MM.1S (cell line): ENCODE measurements around the gene DAP.

Experiments used
- DNase-seq: peaks from one replicate; pipeline ENCODE4 v3.0.0-alpha.2; 2015
- H2AFZ ChIP-seq: fragments of 300-600 bp; sonication (generic); 2 replicates; pipeline ENCODE4 v1.6.0; 2016; ENCODE audit warnings: antibody characterized with exemption, low read length
- H3F3A ChIP-seq: fragments of 300-600 bp; sonication (generic); 2 replicates; pipeline ENCODE4 v1.6.1; 2016; ENCODE audit warnings: mild to moderate bottlenecking, antibody characterized with exemption, low read length, moderate library complexity, mixed read lengths; ENCODE audit not compliant: insufficient read depth
- H3K27ac ChIP-seq: fragments of 300-600 bp; sonication (generic); 2 replicates; pipeline ENCODE4 v1.5.1; 2016; ENCODE audit warnings: mild to moderate bottlenecking, low read length
- H3K27me3 ChIP-seq: fragments of 300-600 bp; sonication (generic); replicated peaks from 2 replicates; pipeline ENCODE4 v1.6.0; 2016; ENCODE audit warnings: low read length; ENCODE audit not compliant: insufficient read depth
- H3K36me3 ChIP-seq: fragments of 300-600 bp; sonication (generic); replicated peaks from 2 replicates; pipeline ENCODE4 v1.6.1; 2016; ENCODE audit warnings: mild to moderate bottlenecking, low read length, mixed read lengths; ENCODE audit not compliant: insufficient read depth
- H3K4me1 ChIP-seq: fragments of 300-600 bp; sonication (generic); 2 replicates; pipeline ENCODE4 v1.6.1; 2016; ENCODE audit warnings: low read length, mixed read lengths
- H3K4me2 ChIP-seq: fragments of 300-600 bp; sonication (generic); 2 replicates; pipeline ENCODE4 v1.6.0; 2016; ENCODE audit warnings: low read depth, low read length
- H3K4me3 ChIP-seq: fragments of 300-600 bp; sonication (generic); 2 replicates; pipeline ENCODE4 v1.5.1; 2016; ENCODE audit warnings: low read length, mixed read lengths
- H3K79me2 ChIP-seq: fragments of 300-600 bp; sonication (generic); 2 replicates; pipeline ENCODE4 v1.6.1; 2016; ENCODE audit warnings: mixed run types, low read length, mixed read lengths
- H3K9ac ChIP-seq: fragments of 300-600 bp; sonication (generic); 2 replicates; pipeline ENCODE4 v1.6.1; 2016; ENCODE audit warnings: low read length, mixed read lengths
- H3K9me2 ChIP-seq: fragments of 300-600 bp; sonication (generic); replicated peaks from 2 replicates; pipeline ENCODE4 v1.6.1; 2016; ENCODE audit warnings: mild to moderate bottlenecking, low read length, mixed read lengths; ENCODE audit not compliant: insufficient read depth
- H3K9me3 ChIP-seq: fragments of 300-600 bp; sonication (generic); replicated peaks from 2 replicates; pipeline ENCODE4 v1.6.1; 2016; ENCODE audit warnings: mild to moderate bottlenecking, low read length, mixed read lengths; ENCODE audit not compliant: insufficient read depth
- H4K20me1 ChIP-seq: fragments of 300-600 bp; sonication (generic); 2 replicates; pipeline ENCODE4 v1.6.1; 2016; ENCODE audit warnings: mild to moderate bottlenecking, low read length, moderate library complexity, mixed read lengths; ENCODE audit not compliant: insufficient read depth
- CTCF ChIP-seq: fragments of 300-600 bp; sonication (generic); IDR thresholded peaks from 2 replicates; pipeline ENCODE4 v1.5.1; 2016; ENCODE audit warnings: antibody characterized with exemption, low read length, mixed read lengths
- EZH2 ChIP-seq: fragments of 300-600 bp; sonication (generic); optimal IDR thresholded peaks from 2 replicates; pipeline ENCODE3; 2017; ENCODE audit warnings: low read depth, mild to moderate bottlenecking, antibody characterized with exemption, low read length, mixed read lengths
- EZH2phosphoT487 ChIP-seq: fragments of 300-600 bp; sonication (generic); IDR thresholded peaks from 2 replicates; pipeline ENCODE4 v1.6.1; 2018; ENCODE audit warnings: antibody characterized with exemption, low read length

The DAP gene

GRCh38 chr5:10752451-10752850 lies 8.6 kb downstream of the DAP start:
- Histone ChIP-seq H3K27ac (no peak overlapping the region), H3F3A (no peaks in the 10 kb centered on the region), H4K20me1 (no peaks in the 10 kb centered on the region), H3K9me2 (no peaks in the 10 kb centered on the region), H3K4me1 (no peaks in the 10 kb centered on the region), H3K36me3 (no peaks in the 10 kb centered on the region), H3K9me3 (no peaks in the 10 kb centered on the region), H3K79me2 (peaks cover 66% of the 10 kb centered on the region), H3K9ac (no peak overlapping the region), H3K27me3 (no peaks in the 10 kb centered on the region), H3K4me3 (no peak overlapping the region), H3K4me2 (no peak overlapping the region), H2AFZ (no peak overlapping the region)
- TF ChIP-seq EZH2 (no peak), CTCF (no peak), EZH2phosphoT487 (no peak)
- DNase-seq = no peak

- H3K79me2 ChIP-seq = peaks cover 50% of the 10 kb centered on the region
- no peaks in the 10 kb centered on the region for H4K20me1 ChIP-seq
- peaks cover 5% of the 10 kb centered on the region; the same call in 1 of the 2 replicates for H3K36me3 ChIP-seq
- no peak overlapping the region for H3K27ac ChIP-seq
- DNase-seq = no peak
- H3K4me2 ChIP-seq = no peak overlapping the region
- no peak overlapping the region for H3K9ac ChIP-seq
- no peaks in the 10 kb centered on the region for H3K4me1 ChIP-seq
- no peaks in the 10 kb centered on the region for H3F3A ChIP-seq
- no peaks in the 10 kb centered on the region for H3K27me3 ChIP-seq
- no peaks in the 10 kb centered on the region for H3K9me3 ChIP-seq
- no peak for TF ChIP-seq CTCF
- no peak for TF ChIP-seq EZH2phosphoT487
- no peak for TF ChIP-seq EZH2
- H2AFZ ChIP-seq = no peak overlapping the region
- H3K4me3 ChIP-seq = no peak overlapping the region
- H3K9me2 ChIP-seq = no peaks in the 10 kb centered on the region
These were observed 10.1 kb downstream of the DAP start for GRCh38 chr5:10750909-10751308.

GRCh38 chr5:10747678-10748622 lies 13.1 kb downstream of the DAP start:
- no peak for TF ChIP-seq CTCF
- TF ChIP-seq EZH2phosphoT487 = no peak
- TF ChIP-seq EZH2 = no peak
- no peak overlapping the region for H3K4me2 ChIP-seq
- H3K79me2 ChIP-seq = peaks cover 26% of the 10 kb centered on the region
- no peaks in the 10 kb centered on the region for H3K9me3 ChIP-seq
- H3F3A ChIP-seq = no peaks in the 10 kb centered on the region
- H3K9ac ChIP-seq = no peak overlapping the region
- no peaks in the 10 kb centered on the region for H3K9me2 ChIP-seq
- H3K27me3 ChIP-seq = no peaks in the 10 kb centered on the region
- H3K27ac ChIP-seq = no peak overlapping the region
- no peaks in the 10 kb centered on the region for H4K20me1 ChIP-seq
- DNase-seq = no peak
- no peak overlapping the region for H3K4me3 ChIP-seq
- H3K4me1 ChIP-seq = no peaks in the 10 kb centered on the region
- H3K36me3 ChIP-seq = peaks cover 5% of the 10 kb centered on the region; the same call in 1 of the 2 replicates
- no peak overlapping the region for H2AFZ ChIP-seq
